K562 (cell line): ENCODE data around the gene EIF4G1. TPM values are rescaled to one million over a fixed set of nuclear protein-coding genes. Genes with fewer than 3 reads are reported as not detected.
A peak's percentile ranks its signal among the peaks of the same experiment; 100 is the strongest.

Experiments
- E2F6 ChIP-seq, 2 experiments: IDR thresholded peaks; 2 replicates each; pipeline ENCODE4 v1.6.1; 2011; ENCODE audit warnings: borderline replicate concordance in 1 of 2, control low read depth in 1 of 2, low read depth in 1 of 2, low read length in 1 of 2, mild to moderate bottlenecking in 1 of 2, mixed read lengths in 1 of 2, moderate library complexity in 1 of 2; ENCODE audit not compliant: insufficient read depth in 1 of 2, insufficient read length in 1 of 2, poor library complexity in 1 of 2, severe bottlenecking in 1 of 2; ENCODE audit errors: extremely low read depth in 1 of 2
- ELF2 ChIP-seq: fragments of 250-450 bp; sonication (Bioruptor Pico); IDR thresholded peaks from 2 replicates; pipeline ENCODE4 v1.5.0; 2021; ENCODE audit warnings: mild to moderate bottlenecking
- JUND ChIP-seq, 2 experiments: IDR thresholded peaks; 2 replicates in 1 of 2; 3 replicates in 1 of 2; pipeline ENCODE4 v1.6.1; 2011; ENCODE audit warnings: borderline replicate concordance in 2 of 2, low read depth in 2 of 2, low read length in 2 of 2, improper control_type of control experiment in 1 of 2, missing biosample characterization in 1 of 2, missing genetic modification characterization in 1 of 2, missing genetic modification reagents in 1 of 2
- MED1 ChIP-seq: sonication (generic); formaldehyde crosslinking; IDR thresholded peaks from 2 replicates; pipeline ENCODE4 v1.8.1; 2023; ENCODE audit warnings: missing genetic modification reagents, borderline replicate concordance
- MXD1 ChIP-seq: fragments of 250-450 bp; sonication (Bioruptor Pico); IDR thresholded peaks from 2 replicates; pipeline ENCODE4 v1.8.0; 2021; ENCODE audit warnings: borderline replicate concordance, mild to moderate bottlenecking, moderate library complexity; ENCODE audit not compliant: poor library complexity, severe bottlenecking
- NRF1 ChIP-seq, 2 experiments: fragments of 450-650 bp; IDR thresholded peaks in 1 of 2; conservative IDR thresholded peaks in 1 of 2; 2 replicates each; pipeline ENCODE4 v1.6.1; 2014; ENCODE audit warnings: mild to moderate bottlenecking in 2 of 2
- RB1 ChIP-seq: fragments of 450-650 bp; IDR thresholded peaks from 2 replicates; pipeline ENCODE4 v1.6.1; 2017; ENCODE audit warnings: low read depth, mild to moderate bottlenecking
- U2AF1 ChIP-seq: fragments of 200-400 bp; formaldehyde crosslinking; optimal IDR thresholded peaks from 2 replicates; pipeline ENCODE3; 2017; ENCODE audit warnings: mild to moderate bottlenecking, low read depth, low read length, moderate library complexity
- VEZF1 ChIP-seq: fragments of 200-800 bp; sonication (Bioruptor generic); IDR thresholded peaks from 2 replicates; pipeline ENCODE4 v1.6.1; 2017; ENCODE audit warnings: missing genetic modification characterization, missing compliant biosample characterization
- ZFP30 ChIP-seq: fragments of 250-450 bp; sonication (Bioruptor Pico); IDR thresholded peaks from 2 replicates; pipeline ENCODE4 v1.8.0; 2022; ENCODE audit warnings: moderate library complexity, mild to moderate bottlenecking, inconsistent platforms, borderline replicate concordance
- ZFX ChIP-seq: sonication (generic); formaldehyde crosslinking; IDR thresholded peaks from 2 replicates; pipeline ENCODE4 v1.8.0; 2022; ENCODE audit warnings: mild to moderate bottlenecking, missing genetic modification reagents, moderate library complexity
- ZNF324 ChIP-seq: fragments of 250-450 bp; sonication (Bioruptor Pico); IDR thresholded peaks from 2 replicates; pipeline ENCODE4 v1.4.0; 2020; ENCODE audit warnings: mild to moderate bottlenecking
- polyA plus RNA-seq, 8 experiments: library from polyadenylated mRNA; depleted of rRNA in 4 of 8; stranded (reverse) in 5 of 8; unstranded in 3 of 8; fragments of >200 nt; fragmentation: Nextera tagmentation in 2 of 8; fragmentation: Illumina TruSeq in 1 of 8; extraction: Ambion mirVana in 2 of 8; extraction: Trizol in 1 of 8; gene quantifications; 2 replicates each; pipeline versions ENCODE4 v1.2.1 to v1.2.3, GENCODE V29; 2011 to 2014; ENCODE audit warnings: inconsistent platforms in 1 of 8, missing spikeins in 1 of 8
- total RNA-seq, 7 experiments: library from RNA; depleted of rRNA in 6 of 7; stranded (reverse); fragments of >200 nt in 6 of 7; fragmentation: Illumina TruSeq in 2 of 7; extraction: Trizol in 2 of 7; gene quantifications; 2 replicates each; pipeline versions ENCODE4 v1.2.1 to v1.2.3, GENCODE V29; 2011 to 2021; ENCODE audit warnings: low replicate concordance in 1 of 7
- TF ChIP-seq, protein P1 (sequence below): fragments of 250-450 bp; sonication (Bioruptor Pico); IDR thresholded peaks from 2 replicates; pipeline ENCODE4 v1.5.0; 2021; ENCODE audit warnings: mild to moderate bottlenecking, borderline replicate concordance
- TF ChIP-seq, protein P2 (sequence below): fragments of 450-650 bp; IDR thresholded peaks from 2 replicates; pipeline ENCODE4 v1.7.1; 2018; ENCODE audit warnings: mild to moderate bottlenecking, low read depth; ENCODE audit not compliant: partially characterized antibody

EIF4G1 gene
- total and polyA plus RNA-seq, 9 of the 15 experiments (the other 6 are each of a cell fraction or from before 2014, with no cell fraction given) = 4.6 to 505 (median 155) TPM

DNA sequence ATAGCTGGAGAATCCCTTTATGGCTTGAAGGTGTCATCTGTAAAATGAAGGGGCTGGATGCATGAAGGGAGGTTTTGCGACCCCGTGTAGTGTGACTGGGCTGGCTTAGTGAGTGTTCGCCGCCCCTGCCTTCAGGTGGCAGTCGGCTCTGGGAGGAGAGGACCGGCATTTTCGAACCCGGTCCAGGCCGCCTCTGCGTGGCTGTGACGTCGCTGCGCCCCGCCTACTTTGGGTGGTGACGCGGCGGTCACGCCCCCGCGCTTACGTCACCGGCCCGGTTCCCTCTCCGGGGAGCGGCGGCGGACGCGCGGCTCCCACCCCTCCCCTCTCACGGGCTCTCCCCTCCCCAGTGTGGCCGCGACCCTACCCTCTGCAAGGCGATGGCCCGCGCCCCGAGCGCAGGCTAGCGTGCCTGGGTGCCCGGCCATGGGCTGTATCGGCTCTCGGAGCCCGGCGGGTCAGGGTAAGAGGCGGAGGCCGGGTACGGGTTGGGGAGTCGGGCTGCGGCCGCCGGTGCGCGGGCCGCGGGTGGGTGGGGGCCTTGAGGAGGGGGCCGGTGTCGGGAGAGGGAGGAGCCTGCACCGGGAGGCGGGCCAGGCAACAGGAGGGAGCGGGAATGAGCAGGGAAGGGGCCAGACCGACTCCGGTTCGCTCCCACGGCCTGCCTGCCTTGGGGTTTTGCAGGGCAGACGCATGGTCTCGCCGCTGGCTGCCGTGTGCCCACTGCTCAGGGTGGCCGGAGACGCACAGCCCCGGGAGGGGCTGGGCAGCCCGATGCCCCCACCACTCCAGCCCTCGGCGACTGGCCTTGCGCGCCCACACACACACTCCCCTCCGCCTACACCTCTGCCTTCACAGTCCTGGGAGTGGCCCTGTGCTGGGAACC, 21.5 kb downstream of the EIF4G1 start (continued):
- TF ChIP-seq, protein P1, sequence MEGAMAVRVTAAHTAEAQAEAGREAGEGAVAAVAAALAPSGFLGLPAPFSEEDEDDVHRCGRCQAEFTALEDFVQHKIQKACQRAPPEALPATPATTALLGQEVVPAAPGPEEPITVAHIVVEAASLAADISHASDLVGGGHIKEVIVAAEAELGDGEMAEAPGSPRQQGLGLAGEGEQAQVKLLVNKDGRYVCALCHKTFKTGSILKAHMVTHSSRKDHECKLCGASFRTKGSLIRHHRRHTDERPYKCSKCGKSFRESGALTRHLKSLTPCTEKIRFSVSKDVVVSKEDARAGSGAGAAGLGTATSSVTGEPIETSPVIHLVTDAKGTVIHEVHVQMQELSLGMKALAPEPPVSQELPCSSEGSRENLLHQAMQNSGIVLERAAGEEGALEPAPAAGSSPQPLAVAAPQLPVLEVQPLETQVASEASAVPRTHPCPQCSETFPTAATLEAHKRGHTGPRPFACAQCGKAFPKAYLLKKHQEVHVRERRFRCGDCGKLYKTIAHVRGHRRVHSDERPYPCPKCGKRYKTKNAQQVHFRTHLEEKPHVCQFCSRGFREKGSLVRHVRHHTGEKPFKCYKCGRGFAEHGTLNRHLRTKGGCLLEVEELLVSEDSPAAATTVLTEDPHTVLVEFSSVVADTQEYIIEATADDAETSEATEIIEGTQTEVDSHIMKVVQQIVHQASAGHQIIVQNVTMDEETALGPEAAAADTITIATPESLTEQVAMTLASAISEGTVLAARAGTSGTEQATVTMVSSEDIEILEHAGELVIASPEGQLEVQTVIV (CRISPR knock-in tag) = no peak
- TF ChIP-seq RB1 (peak; percentile 65), MXD1 (CRISPR knock-in tag) (no peak), ZFX (CRISPR knock-in tag) (peak; percentile 92), ZFP30 (no peak), U2AF1 (peak; percentile 75), VEZF1 (CRISPR knock-in tag) (peak; percentile 83), MED1 (CRISPR knock-in tag) (no peak), ZNF324 (no peak), NRF1 (conservative IDR thresholded peaks at IDR 0.05 in 1 of 2, IDR thresholded peaks at IDR 0.05 in 1 of 2) (peak; percentile 65 to 73), JUND (IDR thresholded peaks at IDR 0.05; ENCODE audit: borderline replicate concordance, low read depth, low read length) (peak; percentile 88), JUND (tag; IDR thresholded peaks at IDR 0.05; ENCODE audit: borderline replicate concordance, low read depth, low read length) (peak; percentile 80; the same call in 1 of the 3 replicates), ELF2 (CRISPR knock-in tag) (peak; percentile 66; the same call in 1 of the 2 replicates), E2F6 (IDR thresholded peaks at IDR 0.05; ENCODE audit: borderline replicate concordance in 1 of 2, extremely low read depth in 1 of 2, insufficient read depth in 1 of 2, insufficient read length in 1 of 2, low read depth in 1 of 2, low read length in 1 of 2, poor library complexity in 1 of 2, severe bottlenecking in 1 of 2) (peak in 1 of 2 experiments; percentile 35)
- TF ChIP-seq, protein P2, sequence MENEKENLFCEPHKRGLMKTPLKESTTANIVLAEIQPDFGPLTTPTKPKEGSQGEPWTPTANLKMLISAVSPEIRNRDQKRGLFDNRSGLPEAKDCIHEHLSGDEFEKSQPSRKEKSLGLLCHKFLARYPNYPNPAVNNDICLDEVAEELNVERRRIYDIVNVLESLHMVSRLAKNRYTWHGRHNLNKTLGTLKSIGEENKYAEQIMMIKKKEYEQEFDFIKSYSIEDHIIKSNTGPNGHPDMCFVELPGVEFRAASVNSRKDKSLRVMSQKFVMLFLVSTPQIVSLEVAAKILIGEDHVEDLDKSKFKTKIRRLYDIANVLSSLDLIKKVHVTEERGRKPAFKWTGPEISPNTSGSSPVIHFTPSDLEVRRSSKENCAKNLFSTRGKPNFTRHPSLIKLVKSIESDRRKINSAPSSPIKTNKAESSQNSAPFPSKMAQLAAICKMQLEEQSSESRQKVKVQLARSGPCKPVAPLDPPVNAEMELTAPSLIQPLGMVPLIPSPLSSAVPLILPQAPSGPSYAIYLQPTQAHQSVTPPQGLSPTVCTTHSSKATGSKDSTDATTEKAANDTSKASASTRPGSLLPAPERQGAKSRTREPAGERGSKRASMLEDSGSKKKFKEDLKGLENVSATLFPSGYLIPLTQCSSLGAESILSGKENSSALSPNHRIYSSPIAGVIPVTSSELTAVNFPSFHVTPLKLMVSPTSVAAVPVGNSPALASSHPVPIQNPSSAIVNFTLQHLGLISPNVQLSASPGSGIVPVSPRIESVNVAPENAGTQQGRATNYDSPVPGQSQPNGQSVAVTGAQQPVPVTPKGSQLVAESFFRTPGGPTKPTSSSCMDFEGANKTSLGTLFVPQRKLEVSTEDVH = peak; percentile 72
